Esophagus muscularis mucosa (tissue), 3 donors: ENCODE data around the gene SASH1.

Experiments
- POLR2AphosphoS5 ChIP-seq, 2 donors: sonication (generic); formaldehyde crosslinking; IDR thresholded peaks; one replicate each; pipeline ENCODE4 v1.6.1; 2017; ENCODE audit warnings: antibody characterized with exemption in 2 of 2
- TF ChIP-seq, protein P1 (sequence below), 3 experiments: fragments of 200-600 bp in 2 of 3; fragments of 450-650 bp in 1 of 3; sonication (generic) in 2 of 3; IDR thresholded peaks; one replicate each; pipeline ENCODE4 v1.5.1; 2017 to 2019; ENCODE audit warnings: antibody characterized with exemption in 3 of 3, mild to moderate bottlenecking in 2 of 3, moderate library complexity in 1 of 3

- TF ChIP-seq POLR2AphosphoS5 (IDR thresholded peaks at IDR 0.05) = no peak
- TF ChIP-seq, protein P1, sequence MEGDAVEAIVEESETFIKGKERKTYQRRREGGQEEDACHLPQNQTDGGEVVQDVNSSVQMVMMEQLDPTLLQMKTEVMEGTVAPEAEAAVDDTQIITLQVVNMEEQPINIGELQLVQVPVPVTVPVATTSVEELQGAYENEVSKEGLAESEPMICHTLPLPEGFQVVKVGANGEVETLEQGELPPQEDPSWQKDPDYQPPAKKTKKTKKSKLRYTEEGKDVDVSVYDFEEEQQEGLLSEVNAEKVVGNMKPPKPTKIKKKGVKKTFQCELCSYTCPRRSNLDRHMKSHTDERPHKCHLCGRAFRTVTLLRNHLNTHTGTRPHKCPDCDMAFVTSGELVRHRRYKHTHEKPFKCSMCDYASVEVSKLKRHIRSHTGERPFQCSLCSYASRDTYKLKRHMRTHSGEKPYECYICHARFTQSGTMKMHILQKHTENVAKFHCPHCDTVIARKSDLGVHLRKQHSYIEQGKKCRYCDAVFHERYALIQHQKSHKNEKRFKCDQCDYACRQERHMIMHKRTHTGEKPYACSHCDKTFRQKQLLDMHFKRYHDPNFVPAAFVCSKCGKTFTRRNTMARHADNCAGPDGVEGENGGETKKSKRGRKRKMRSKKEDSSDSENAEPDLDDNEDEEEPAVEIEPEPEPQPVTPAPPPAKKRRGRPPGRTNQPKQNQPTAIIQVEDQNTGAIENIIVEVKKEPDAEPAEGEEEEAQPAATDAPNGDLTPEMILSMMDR (IDR thresholded peaks at IDR 0.05) = no peak
Measured at GRCh38 chr6:148332088-148332487, 10.6 kb upstream of the SASH1 start.
